T-helper 2 cell treated with Interferon-gamma antibody and Interleukin-4, amounts not matched to agents 5 μg/mL and 100 μg/mL, for 36 hours (primary cell): ENCODE data around the gene SLC6A9.

ENCODE experiments used
- DNase-seq: peaks from one replicate; pipeline ENCODE4 v3.0.0; 2021; ENCODE audit warnings: low spot score
- H3K27ac Mint-ChIP-seq: one replicate; pipeline ENCODE4 v1.8.0; 2021; ENCODE audit warnings: mild to moderate bottlenecking, mixed read lengths
- H3K27me3 Mint-ChIP-seq: one replicate; pipeline ENCODE4 v1.8.0; 2021; ENCODE audit warnings: low read depth, mixed read lengths
- H3K36me3 Mint-ChIP-seq: one replicate; pipeline ENCODE4 v1.8.0; 2021; ENCODE audit warnings: low read depth, mixed read lengths
- H3K4me1 Mint-ChIP-seq: one replicate; pipeline ENCODE4 v1.8.0; 2021; ENCODE audit warnings: low read depth, mixed read lengths
- H3K4me3 Mint-ChIP-seq: one replicate; pipeline ENCODE4 v1.8.0; 2022; ENCODE audit warnings: mild to moderate bottlenecking, moderate library complexity, mixed read lengths
- H3K9me3 Mint-ChIP-seq: one replicate; pipeline ENCODE4 v1.8.0; 2021; ENCODE audit warnings: mixed read lengths

The SLC6A9 gene

DNA sequence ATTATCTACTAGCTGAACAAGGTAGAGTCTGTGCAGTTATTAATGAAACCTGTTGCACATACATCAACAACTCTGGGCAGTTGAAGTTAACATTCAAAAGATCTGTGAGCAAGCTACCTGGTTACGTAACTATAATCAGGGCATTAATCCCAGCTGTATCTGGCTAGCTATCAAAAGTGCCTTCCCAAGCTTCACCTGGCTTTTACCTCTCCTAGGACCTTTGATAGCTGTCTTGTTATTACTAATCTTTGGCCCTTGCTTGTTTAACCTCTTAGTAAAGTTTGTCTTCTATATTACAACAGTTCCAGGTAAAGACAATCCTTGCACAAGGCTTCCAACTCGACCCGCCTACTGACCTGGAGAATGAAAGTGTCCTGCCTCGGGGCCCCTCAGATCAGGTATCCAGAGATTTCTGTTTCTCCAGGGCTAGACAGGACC is 29.6 kb upstream of the SLC6A9 start:
- Mint-ChIP-seq H3K27ac (no peak overlapping the region), H3K27me3 (peaks cover 10% of the 10 kb centered on the region), H3K4me1 (no peaks in the 10 kb centered on the region), H3K4me3 (no peak overlapping the region), H3K36me3 (no peaks in the 10 kb centered on the region), H3K9me3 (no peaks in the 10 kb centered on the region)
- no peak for DNase-seq

DNA sequence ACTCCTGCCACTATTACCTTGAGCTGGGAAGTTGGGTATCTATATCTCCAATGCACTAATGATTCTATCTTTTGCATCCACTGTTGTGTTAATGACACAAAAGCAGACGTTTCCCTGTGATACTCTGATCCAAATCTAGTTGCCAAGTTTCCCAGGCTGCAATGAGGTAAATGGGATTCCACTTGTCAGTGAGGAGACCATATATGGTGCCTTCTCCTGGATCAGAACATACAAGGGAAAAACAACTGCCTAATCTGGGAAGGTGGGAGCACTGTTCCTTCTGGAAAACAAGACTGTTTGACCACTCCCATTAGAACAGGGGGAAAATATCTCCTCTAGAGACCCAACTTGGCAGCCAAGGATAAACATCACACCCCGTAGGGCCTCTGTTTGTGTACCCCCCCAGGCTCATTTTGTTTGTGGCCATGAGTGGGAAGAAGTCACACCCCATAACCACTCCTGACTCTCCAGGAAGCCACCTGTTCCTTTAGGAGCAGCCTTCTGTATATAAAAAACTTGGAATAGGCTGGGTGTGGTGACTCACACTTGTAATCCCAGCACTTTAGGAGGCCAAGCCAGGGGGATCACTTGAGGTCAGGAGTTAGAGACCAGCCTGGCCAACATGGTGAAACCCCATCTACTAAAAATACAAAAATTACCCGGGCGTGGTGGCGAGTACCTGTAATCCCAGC is 28.5 kb upstream of the SLC6A9 start:
- Mint-ChIP-seq H3K4me1 (no peaks in the 10 kb centered on the region), H3K9me3 (no peaks in the 10 kb centered on the region), H3K36me3 (no peaks in the 10 kb centered on the region), H3K27ac (no peak overlapping the region), H3K4me3 (no peak overlapping the region), H3K27me3 (peaks cover 10% of the 10 kb centered on the region)
- no peak for DNase-seq

DNA sequence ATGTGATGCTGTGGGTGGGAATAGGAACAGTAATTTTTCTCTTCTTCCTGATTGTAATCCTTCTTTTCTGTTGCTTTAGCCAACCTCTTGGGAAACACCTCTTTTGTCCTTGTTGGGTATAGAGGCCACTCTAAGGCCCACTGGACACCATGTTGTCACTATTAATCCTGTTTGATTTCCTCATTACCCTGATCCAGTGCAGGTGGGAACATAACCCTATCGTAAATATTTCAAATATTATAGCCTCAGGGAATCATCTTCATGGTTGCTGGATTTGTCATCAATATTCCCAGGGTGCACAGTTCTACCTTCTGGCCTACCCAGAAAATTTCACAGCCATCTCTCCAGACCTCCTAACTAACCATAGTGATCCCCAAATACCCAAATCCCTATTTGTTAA is 27.9 kb upstream of the SLC6A9 start:
- no peaks in the 10 kb centered on the region for H3K9me3 Mint-ChIP-seq
- no peaks in the 10 kb centered on the region for H3K36me3 Mint-ChIP-seq
- DNase-seq = no peak
- peaks cover 10% of the 10 kb centered on the region for H3K27me3 Mint-ChIP-seq
- H3K27ac Mint-ChIP-seq = no peak overlapping the region
- H3K4me1 Mint-ChIP-seq = no peaks in the 10 kb centered on the region
- no peak overlapping the region for H3K4me3 Mint-ChIP-seq

GRCh38 chr1:44057293-44057692 is 26.0 kb upstream of the SLC6A9 start:
- H3K9me3 Mint-ChIP-seq = no peaks in the 10 kb centered on the region
- no peaks in the 10 kb centered on the region for H3K36me3 Mint-ChIP-seq
- H3K27me3 Mint-ChIP-seq = peaks cover 6% of the 10 kb centered on the region
- no peaks in the 10 kb centered on the region for H3K4me1 Mint-ChIP-seq
- DNase-seq = no peak
- no peak overlapping the region for H3K27ac Mint-ChIP-seq
- H3K4me3 Mint-ChIP-seq = no peak overlapping the region

DNA sequence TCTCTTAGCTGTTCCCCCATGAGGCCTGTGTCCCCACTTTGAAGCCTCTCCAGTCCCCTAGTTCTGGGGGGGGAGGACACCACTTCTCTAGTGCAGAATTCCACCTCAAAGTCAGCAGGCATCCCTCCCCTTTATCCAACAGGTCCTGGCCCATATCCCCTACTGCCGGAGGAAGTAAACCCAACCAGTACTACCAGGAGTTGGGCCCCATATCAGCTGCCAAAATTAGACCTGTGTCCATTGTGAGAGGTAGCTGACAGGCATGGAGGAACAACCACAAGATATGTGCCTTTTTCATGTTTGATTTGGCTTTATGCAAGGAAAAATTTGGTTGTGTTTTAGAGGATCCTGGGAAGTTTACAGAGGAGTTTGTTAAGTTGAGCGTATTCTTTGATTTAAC is 22.1 kb upstream of the SLC6A9 start:
- Mint-ChIP-seq H3K36me3 (no peaks in the 10 kb centered on the region), H3K4me1 (peaks cover under 1% of the 10 kb centered on the region), H3K27me3 (no peaks in the 10 kb centered on the region), H3K4me3 (no peak overlapping the region), H3K27ac (no peak overlapping the region), H3K9me3 (no peaks in the 10 kb centered on the region)
- DNase-seq = no peak

GRCh38 chr1:44050261-44050660 is 19.0 kb upstream of the SLC6A9 start:
- H3K36me3 Mint-ChIP-seq = no peaks in the 10 kb centered on the region
- no peaks in the 10 kb centered on the region for H3K27me3 Mint-ChIP-seq
- peaks cover 11% of the 10 kb centered on the region for H3K4me1 Mint-ChIP-seq
- no peak overlapping the region for H3K27ac Mint-ChIP-seq
- H3K9me3 Mint-ChIP-seq = no peaks in the 10 kb centered on the region
- no peak overlapping the region for H3K4me3 Mint-ChIP-seq
- no peak for DNase-seq

GRCh38 chr1:44049839-44050238 is 18.6 kb upstream of the SLC6A9 start:
- no peak overlapping the region for H3K4me3 Mint-ChIP-seq
- peaks cover 11% of the 10 kb centered on the region for H3K4me1 Mint-ChIP-seq

GRCh38 chr1:44048532-44049215 is 17.4 kb upstream of the SLC6A9 start:
- DNase-seq = no peak
- Mint-ChIP-seq H3K27ac (no peak overlapping the region), H3K4me3 (no peak overlapping the region)

More at GRCh38 chr1:44049839-44050238, 18.6 kb upstream of the SLC6A9 start:
- H3K36me3 Mint-ChIP-seq = no peaks in the 10 kb centered on the region
- H3K9me3 Mint-ChIP-seq = no peaks in the 10 kb centered on the region
- no peaks in the 10 kb centered on the region for H3K27me3 Mint-ChIP-seq
- no peak overlapping the region for H3K27ac Mint-ChIP-seq
- DNase-seq = no peak

DNA sequence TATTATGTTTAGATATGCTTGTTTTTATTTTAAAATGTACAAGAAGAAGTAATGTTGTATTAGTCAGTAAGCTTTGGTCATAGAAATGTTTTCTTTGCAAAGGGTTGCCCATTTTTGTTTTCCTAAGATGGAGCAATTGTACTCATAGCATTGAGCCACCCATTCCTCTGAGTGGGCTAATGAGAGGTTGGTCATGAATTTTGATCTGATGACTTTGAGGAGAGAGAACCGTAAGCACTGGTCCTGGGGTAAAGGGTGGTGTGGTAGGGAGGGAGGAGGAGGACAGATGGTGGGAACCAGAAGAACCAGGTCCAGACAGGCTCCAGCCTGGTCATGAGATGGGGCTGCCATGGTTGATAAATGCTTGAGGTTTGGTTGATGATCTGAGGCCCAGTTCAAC is 15.9 kb upstream of the SLC6A9 start:
- no peak overlapping the region for H3K27ac Mint-ChIP-seq
- DNase-seq = no peak
- no peaks in the 10 kb centered on the region for H3K36me3 Mint-ChIP-seq
- peaks cover 11% of the 10 kb centered on the region for H3K4me1 Mint-ChIP-seq
- no peak overlapping the region for H3K4me3 Mint-ChIP-seq
- no peaks in the 10 kb centered on the region for H3K9me3 Mint-ChIP-seq
- no peaks in the 10 kb centered on the region for H3K27me3 Mint-ChIP-seq

More at GRCh38 chr1:44048532-44049215, 17.4 kb upstream of the SLC6A9 start:
- no peaks in the 10 kb centered on the region for H3K36me3 Mint-ChIP-seq
- H3K27me3 Mint-ChIP-seq = no peaks in the 10 kb centered on the region
- H3K4me1 Mint-ChIP-seq = peaks cover 11% of the 10 kb centered on the region
- H3K9me3 Mint-ChIP-seq = no peaks in the 10 kb centered on the region

- Mint-ChIP-seq H3K4me1 (peaks cover 11% of the 10 kb centered on the region), H3K27me3 (peaks cover 4% of the 10 kb centered on the region), H3K27ac (no peak overlapping the region), H3K36me3 (no peaks in the 10 kb centered on the region), H3K9me3 (no peaks in the 10 kb centered on the region), H3K4me3 (no peak overlapping the region)
- DNase-seq = no peak
Observed at GRCh38 chr1:44045064-44045463, 13.8 kb upstream of the SLC6A9 start.

- Mint-ChIP-seq H3K4me1 (peaks cover 11% of the 10 kb centered on the region), H3K36me3 (no peaks in the 10 kb centered on the region), H3K27me3 (peaks cover 7% of the 10 kb centered on the region), H3K4me3 (no peak overlapping the region), H3K27ac (no peak overlapping the region), H3K9me3 (no peaks in the 10 kb centered on the region)
- DNase-seq = no peak
Observed at GRCh38 chr1:44044071-44044801, 13.0 kb upstream of the SLC6A9 start.

DNA sequence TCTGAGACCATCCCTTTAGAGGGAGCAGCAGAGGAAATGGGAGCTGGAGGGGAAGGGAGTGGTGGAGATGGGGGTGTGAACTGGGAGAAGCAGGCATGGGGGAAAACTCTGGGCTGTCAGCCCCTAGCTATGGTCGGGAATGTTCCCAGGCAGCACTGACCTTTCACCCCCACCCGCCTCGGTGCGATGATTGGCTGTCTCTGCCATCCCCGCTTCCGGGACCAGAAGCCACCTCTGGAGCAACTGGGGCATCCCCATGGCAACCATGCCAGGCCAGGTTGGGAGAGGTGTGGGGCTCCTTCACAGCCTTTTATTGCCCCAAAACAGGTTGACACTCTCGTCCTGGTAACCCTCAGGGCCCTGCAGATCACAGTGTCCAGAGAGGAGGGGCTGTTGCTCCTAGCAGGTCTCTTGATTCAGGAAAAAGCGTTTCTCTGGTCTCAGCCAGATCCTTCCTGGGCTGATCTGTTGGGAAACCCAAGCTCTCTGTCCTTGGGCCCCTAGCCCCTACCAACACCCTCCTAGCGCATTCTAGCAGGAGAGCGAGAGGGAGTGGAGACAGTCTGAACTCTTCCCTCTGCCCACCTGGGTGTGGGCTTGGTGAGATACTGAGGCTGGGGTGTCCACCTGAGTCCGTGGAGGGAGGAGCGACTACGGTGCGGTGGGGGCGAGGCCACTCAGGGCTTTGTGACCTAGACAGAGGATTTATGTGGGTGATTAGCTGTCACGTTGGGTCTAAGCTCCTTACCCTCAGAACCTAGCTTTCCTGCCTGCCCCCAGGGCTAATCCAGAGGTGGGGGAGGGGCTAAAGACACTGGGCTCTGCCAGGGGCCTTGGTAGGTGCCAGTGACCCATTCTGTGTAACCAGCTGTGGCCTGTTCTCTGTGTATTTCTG is 12.2 kb upstream of the SLC6A9 start:
- H3K4me3 Mint-ChIP-seq = no peak overlapping the region
- no peak overlapping the region for H3K27ac Mint-ChIP-seq
- no peak for DNase-seq
- no peaks in the 10 kb centered on the region for H3K9me3 Mint-ChIP-seq
- H3K4me1 Mint-ChIP-seq = peaks cover 11% of the 10 kb centered on the region
- H3K27me3 Mint-ChIP-seq = peaks cover 7% of the 10 kb centered on the region
- H3K36me3 Mint-ChIP-seq = no peaks in the 10 kb centered on the region

DNA sequence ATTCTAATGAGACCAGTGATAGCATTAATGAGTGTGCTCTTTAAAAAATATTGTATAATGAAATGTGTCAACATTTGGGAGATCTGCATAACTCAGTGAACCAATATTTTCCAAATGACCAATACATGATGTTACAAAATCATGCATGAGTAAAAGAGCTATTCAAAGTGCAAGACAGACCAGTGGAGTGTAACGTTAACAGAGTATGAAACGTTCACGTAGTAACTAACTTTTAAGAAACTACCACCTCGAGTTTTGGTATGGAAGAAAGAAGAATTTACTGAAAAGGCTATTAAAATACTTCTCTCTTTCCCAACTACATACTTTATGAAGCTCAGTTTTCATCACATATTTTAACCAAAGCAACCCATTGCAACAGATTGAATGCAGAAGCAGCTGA is 9.6 kb upstream of the SLC6A9 start:
- no peaks in the 10 kb centered on the region for H3K36me3 Mint-ChIP-seq
- H3K4me3 Mint-ChIP-seq = no peak overlapping the region

More for the DNA sequence above, 9.6 kb upstream of the SLC6A9 start:
- DNase-seq = no peak
- H3K27me3 Mint-ChIP-seq = peaks cover 7% of the 10 kb centered on the region
- peaks cover 4% of the 10 kb centered on the region for H3K4me1 Mint-ChIP-seq
- H3K27ac Mint-ChIP-seq = no peak overlapping the region
- no peaks in the 10 kb centered on the region for H3K9me3 Mint-ChIP-seq
